GM21390 (cell line): ENCODE results near the gene CDK14.

Experiments
- ATAC-seq: cut with Tn5 transposase; IDR thresholded peaks from one replicate; pipeline ENCODE4 v1.9.1; 2021; ENCODE audit not compliant: unreplicated experiment

Gene CDK14

GRCh38 chr7:90938371-90938770 lies 342.2 kb downstream of the CDK14 start:
- no peak for ATAC-seq

- ATAC-seq, result no peak
Measured at GRCh38 chr7:90939666-90940065, 343.5 kb downstream of the CDK14 start.

GRCh38 chr7:90944021-90944420 lies 347.9 kb downstream of the CDK14 start:
- no peak for ATAC-seq

GRCh38 chr7:90945104-90945787 lies 349.1 kb downstream of the CDK14 start:
- no peak for ATAC-seq

- no peak for ATAC-seq
Measured at GRCh38 chr7:90946730-90947501, 350.8 kb downstream of the CDK14 start.

- ATAC-seq, result no peak
Measured at GRCh38 chr7:90948085-90948484, 352.0 kb downstream of the CDK14 start.

GRCh38 chr7:90951229-90951628 lies 355.1 kb downstream of the CDK14 start:
- ATAC-seq, result no peak

GRCh38 chr7:90951986-90952954 lies 356.1 kb downstream of the CDK14 start:
- ATAC-seq, result no peak

- ATAC-seq, result no peak
Measured at GRCh38 chr7:90955641-90956207, 359.6 kb downstream of the CDK14 start.

GRCh38 chr7:90957883-90958282 lies 361.8 kb downstream of the CDK14 start:
- ATAC-seq, result no peak

GRCh38 chr7:90958647-90959046 lies 362.5 kb downstream of the CDK14 start:
- no peak for ATAC-seq

- ATAC-seq, result no peak
Measured at GRCh38 chr7:90961037-90961725, 365.1 kb downstream of the CDK14 start.

- no peak for ATAC-seq
Measured at GRCh38 chr7:90965211-90965610, 369.1 kb downstream of the CDK14 start.

- ATAC-seq, result no peak
Measured at GRCh38 chr7:90966346-90966745, 370.2 kb downstream of the CDK14 start.

- no peak for ATAC-seq
Measured at GRCh38 chr7:90968871-90969270, 372.8 kb downstream of the CDK14 start.

- no peak for ATAC-seq
Measured at GRCh38 chr7:90972906-90973550, 376.9 kb downstream of the CDK14 start.

- ATAC-seq, result no peak
Measured at GRCh38 chr7:90977056-90977455, 380.9 kb downstream of the CDK14 start.

- no peak for ATAC-seq
Measured at GRCh38 chr7:90980545-90980944, 384.4 kb downstream of the CDK14 start.

GRCh38 chr7:90982228-90982627 lies 386.1 kb downstream of the CDK14 start:
- no peak for ATAC-seq

- ATAC-seq, result no peak
Measured at GRCh38 chr7:90984692-90985091, 388.6 kb downstream of the CDK14 start.
